H9 (cell line): ENCODE data around the gene VCX3B. TPM values are rescaled to one million over a fixed set of nuclear protein-coding genes. Genes with fewer than 3 reads are reported as not detected.

ENCODE experiments used
- DNase-seq: peaks from one replicate; pipeline ENCODE4 v3.0.0-alpha.2; 2017
- H2AFZ ChIP-seq: one replicate; pipeline ENCODE4 v1.6.1; 2013; ENCODE audit warnings: mild to moderate bottlenecking, low read length, control low read depth, moderate library complexity
- H2AK5ac ChIP-seq: 2 replicates; pipeline ENCODE4 v1.6.1; 2013; ENCODE audit warnings: low read length, control low read depth, mixed read lengths; ENCODE audit not compliant: insufficient read length
- H2BK120ac ChIP-seq: one replicate; pipeline ENCODE4 v1.6.1; 2013; ENCODE audit warnings: low read depth, mild to moderate bottlenecking, low read length, control low read depth, inconsistent platforms; ENCODE audit not compliant: poor library complexity, severe bottlenecking
- H2BK12ac ChIP-seq: 2 replicates; pipeline ENCODE4 v1.6.1; 2013; ENCODE audit warnings: low read length, control low read depth, mixed read lengths, low read depth; ENCODE audit not compliant: insufficient read length
- H2BK15ac ChIP-seq: 2 replicates; pipeline ENCODE4 v1.6.1; 2013; ENCODE audit warnings: low read depth, low read length, control low read depth
- H2BK20ac ChIP-seq: one replicate; pipeline ENCODE4 v1.6.1; 2013; ENCODE audit warnings: low read depth, mild to moderate bottlenecking, low read length, control low read depth, inconsistent platforms; ENCODE audit not compliant: poor library complexity, severe bottlenecking
- H2BK5ac ChIP-seq: 2 replicates; pipeline ENCODE4 v1.6.1; 2013; ENCODE audit warnings: low read length, control low read depth, mixed read lengths; ENCODE audit not compliant: insufficient read length
- H3K14ac ChIP-seq: 2 replicates; pipeline ENCODE4 v1.6.1; 2013; ENCODE audit warnings: low read length, control low read depth; ENCODE audit not compliant: insufficient read depth
- H3K18ac ChIP-seq: 2 replicates; pipeline ENCODE4 v1.6.1; 2013; ENCODE audit warnings: low read depth, mild to moderate bottlenecking, mixed read lengths, low read length, control low read depth; ENCODE audit not compliant: insufficient read length
- H3K23ac ChIP-seq: 2 replicates; pipeline ENCODE4 v1.6.1; 2013; ENCODE audit warnings: low read length, control low read depth, mixed read lengths, low read depth; ENCODE audit not compliant: insufficient read length
- H3K23me2 ChIP-seq: 2 replicates; pipeline ENCODE4 v1.6.1; 2013; ENCODE audit warnings: low read depth, mild to moderate bottlenecking, mixed read lengths, low read length, control low read depth; ENCODE audit not compliant: insufficient read length, poor library complexity, severe bottlenecking
- H3K27ac ChIP-seq: 2 replicates; pipeline ENCODE4 v1.5.1; 2013; ENCODE audit warnings: low read length, control low read depth, mixed read lengths, low read depth; ENCODE audit not compliant: insufficient read length
- H3K27me3 ChIP-seq: 2 replicates; pipeline ENCODE4 v1.6.1; 2013; ENCODE audit warnings: low read length, control low read depth, inconsistent platforms; ENCODE audit not compliant: insufficient read depth
- H3K4ac ChIP-seq: 2 replicates; pipeline ENCODE4 v1.6.1; 2013; ENCODE audit warnings: low read depth, mild to moderate bottlenecking, control low read depth, inconsistent platforms, low read length, moderate library complexity
- H3K4me1 ChIP-seq: 2 replicates; pipeline ENCODE4 v1.6.1; 2013; ENCODE audit warnings: low read length, control low read depth, inconsistent platforms; ENCODE audit not compliant: insufficient read depth
- H3K4me2 ChIP-seq: 2 replicates; pipeline ENCODE4 v1.6.1; 2013; ENCODE audit warnings: low read length, control low read depth, mixed read lengths; ENCODE audit not compliant: insufficient read length, insufficient read depth
- H3K56ac ChIP-seq: 2 replicates; pipeline ENCODE4 v1.6.1; 2013; ENCODE audit warnings: low read depth, mild to moderate bottlenecking, mixed read lengths, low read length, control low read depth; ENCODE audit not compliant: insufficient read length
- H3K79me1 ChIP-seq: 2 replicates; pipeline ENCODE4 v1.6.1; 2013; ENCODE audit warnings: low read depth, mild to moderate bottlenecking, moderate library complexity, low read length, control low read depth, inconsistent platforms; ENCODE audit not compliant: insufficient read depth, poor library complexity, severe bottlenecking
- H3K79me2 ChIP-seq: 2 replicates; pipeline ENCODE4 v1.6.1; 2013; ENCODE audit warnings: low read length, control low read depth, inconsistent platforms; ENCODE audit not compliant: insufficient read depth
- H3K9ac ChIP-seq: 2 replicates; pipeline ENCODE4 v1.6.1; 2013; ENCODE audit warnings: low read length, control low read depth, mixed read lengths; ENCODE audit not compliant: insufficient read length; ENCODE audit errors: extremely low read depth
- H3K9me3 ChIP-seq: one replicate; pipeline ENCODE4 v1.6.1; 2013; ENCODE audit warnings: low read depth, low read length, inconsistent platforms; ENCODE audit not compliant: control insufficient read depth
- H3T11ph ChIP-seq: one replicate; pipeline ENCODE4 v1.6.1; 2013; ENCODE audit warnings: mild to moderate bottlenecking, low read length, control low read depth, inconsistent platforms
- H4K20me1 ChIP-seq: one replicate; pipeline ENCODE4 v1.6.1; 2013; ENCODE audit not compliant: control insufficient read depth, insufficient read length, insufficient read depth
- H4K5ac ChIP-seq: 2 replicates; pipeline ENCODE4 v1.6.1; 2013; ENCODE audit warnings: low read depth, mild to moderate bottlenecking, mixed read lengths, low read length, control low read depth; ENCODE audit not compliant: insufficient read length
- H4K8ac ChIP-seq: replicated peaks from 2 replicates; pipeline ENCODE4 v1.6.1; 2013; ENCODE audit warnings: low read length, control low read depth, mixed read lengths, low read depth; ENCODE audit not compliant: insufficient read length
- H4K91ac ChIP-seq: 2 replicates; pipeline ENCODE4 v1.6.1; 2013; ENCODE audit warnings: low read depth, mild to moderate bottlenecking, moderate library complexity, mixed read lengths, low read length, control low read depth; ENCODE audit not compliant: insufficient read length
- H3K27ac Mint-ChIP-seq, 3 experiments: 2 replicates in 2 of 3; 3 replicates in 1 of 3; pipeline ENCODE4 v1.8.0; 2020 to 2021; ENCODE audit warnings: mixed read lengths in 3 of 3, mild to moderate bottlenecking in 1 of 3, moderate library complexity in 1 of 3
- H3K27me3 Mint-ChIP-seq: 2 replicates; pipeline ENCODE4 v1.8.0; 2021; ENCODE audit warnings: low read depth, mild to moderate bottlenecking, moderate library complexity, mixed read lengths
- H3K36me3 Mint-ChIP-seq, 3 experiments: 2 replicates in 2 of 3; 3 replicates in 1 of 3; pipeline ENCODE4 v1.8.0; 2020 to 2021; ENCODE audit warnings: low read depth in 3 of 3, mixed read lengths in 3 of 3; ENCODE audit not compliant: insufficient read depth in 1 of 3
- H3K4me1 Mint-ChIP-seq, 2 experiments: 2 replicates each; pipeline ENCODE4 v1.8.0; 2020; ENCODE audit warnings: mixed read lengths in 2 of 2
- H3K4me3 Mint-ChIP-seq, 2 experiments: 2 replicates in 1 of 2; 3 replicates in 1 of 2; pipeline ENCODE4 v1.8.0; 2020 to 2021; ENCODE audit warnings: mild to moderate bottlenecking in 2 of 2, mixed read lengths in 2 of 2, moderate library complexity in 1 of 2
- H3K9me3 Mint-ChIP-seq, 2 experiments: 2 replicates in 1 of 2; 3 replicates in 1 of 2; pipeline ENCODE4 v1.8.0; 2020; ENCODE audit warnings: mild to moderate bottlenecking in 2 of 2, mixed read lengths in 2 of 2, moderate library complexity in 1 of 2
- WGBS: extraction: QIAGEN DNeasy Blood & Tissue Kit; methylation state at CpG from one replicate; pipeline ENCODE4 v1.1.7; 2013; ENCODE audit warnings: missing lambda C conversion rate, low lambda C conversion rate, mixed read lengths; ENCODE audit not compliant: insufficient read length; ENCODE audit errors: extremely low coverage; 5-methylcytosine and 5-hydroxymethylcytosine counted together
- total RNA-seq: library from RNA; stranded (reverse); gene quantifications from 2 replicates; pipeline ENCODE4 v1.2.1, GENCODE V29; 2021
- TF ChIP-seq, protein P1 (sequence below): fragments of 200-600 bp; sonication (generic); conservative IDR thresholded peaks from 3 replicates; pipeline ENCODE4 v1.8.0; 2021; ENCODE audit warnings: antibody characterized with exemption, mild to moderate bottlenecking

VCX3B gene
- total RNA-seq, 1 experiment from 2014 or later, result not detected

DNA sequence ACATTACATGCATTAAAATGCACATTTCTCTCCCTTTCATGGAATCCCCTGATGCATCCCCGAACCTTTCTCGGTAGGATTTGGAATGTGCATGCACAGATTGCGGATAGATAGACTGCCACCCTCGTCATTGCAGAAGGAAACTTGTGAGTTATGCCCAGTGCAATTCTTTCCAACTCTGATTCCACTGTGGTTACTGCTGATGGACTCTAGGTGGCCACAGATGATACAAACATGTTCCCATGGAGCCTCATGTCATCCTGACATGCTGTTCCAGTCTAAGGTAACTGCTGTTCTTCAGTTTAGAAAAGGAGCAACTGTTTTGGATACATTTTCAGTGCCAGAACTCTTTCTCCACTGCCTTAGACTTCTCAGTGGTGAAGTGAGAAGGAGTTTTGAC is 9.1 kb upstream of the VCX3B start:
- Histone ChIP-seq H2AFZ (no peak overlapping the region), H2BK120ac (no peak overlapping the region), H3K23me2 (no peaks in the 10 kb centered on the region), H3K4ac (no peak overlapping the region), H4K20me1 (no peaks in the 10 kb centered on the region), H3K9me3 (no peaks in the 10 kb centered on the region), H3K27me3 (no peaks in the 10 kb centered on the region), H3K18ac (no peak overlapping the region), H2BK20ac (no peak overlapping the region), H3K9ac (no peak overlapping the region), H2BK5ac (no peak overlapping the region), H2BK12ac (no peak overlapping the region), H3K27ac (no peak overlapping the region), H3K79me1 (no peaks in the 10 kb centered on the region), H3K4me1 (no peaks in the 10 kb centered on the region), H4K91ac (no peak overlapping the region), H2AK5ac (no peak overlapping the region), H3K4me2 (no peak overlapping the region), H3K79me2 (no peaks in the 10 kb centered on the region), H3K56ac (no peak overlapping the region), H4K8ac (no peak overlapping the region), H2BK15ac (no peak overlapping the region), H3K23ac (no peak overlapping the region), H3K14ac (no peak overlapping the region), H4K5ac (no peak overlapping the region), H3T11ph (no peak overlapping the region)
- H3K9me3 Mint-ChIP-seq, result peaks cover 6 to 11% of the 10 kb centered on the region in 2 experiments; a peak in 4 of 5 replicates
- TF ChIP-seq, protein P1, sequence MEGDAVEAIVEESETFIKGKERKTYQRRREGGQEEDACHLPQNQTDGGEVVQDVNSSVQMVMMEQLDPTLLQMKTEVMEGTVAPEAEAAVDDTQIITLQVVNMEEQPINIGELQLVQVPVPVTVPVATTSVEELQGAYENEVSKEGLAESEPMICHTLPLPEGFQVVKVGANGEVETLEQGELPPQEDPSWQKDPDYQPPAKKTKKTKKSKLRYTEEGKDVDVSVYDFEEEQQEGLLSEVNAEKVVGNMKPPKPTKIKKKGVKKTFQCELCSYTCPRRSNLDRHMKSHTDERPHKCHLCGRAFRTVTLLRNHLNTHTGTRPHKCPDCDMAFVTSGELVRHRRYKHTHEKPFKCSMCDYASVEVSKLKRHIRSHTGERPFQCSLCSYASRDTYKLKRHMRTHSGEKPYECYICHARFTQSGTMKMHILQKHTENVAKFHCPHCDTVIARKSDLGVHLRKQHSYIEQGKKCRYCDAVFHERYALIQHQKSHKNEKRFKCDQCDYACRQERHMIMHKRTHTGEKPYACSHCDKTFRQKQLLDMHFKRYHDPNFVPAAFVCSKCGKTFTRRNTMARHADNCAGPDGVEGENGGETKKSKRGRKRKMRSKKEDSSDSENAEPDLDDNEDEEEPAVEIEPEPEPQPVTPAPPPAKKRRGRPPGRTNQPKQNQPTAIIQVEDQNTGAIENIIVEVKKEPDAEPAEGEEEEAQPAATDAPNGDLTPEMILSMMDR, result peak; percentile 54
- no peak for DNase-seq
- no CpG with 5 or more reads among the region's 4 CpGs for WGBS
- H3K4me1 Mint-ChIP-seq, result peaks cover 0 to 2% of the 10 kb centered on the region in 2 experiments; a peak in 1 of 4 replicates
- no peak overlapping the region for H3K4me3 Mint-ChIP-seq
- H3K36me3 Mint-ChIP-seq, result peaks cover 0 to 11% (median 6%) of the 10 kb centered on the region in 3 experiments; a peak in 4 of 7 replicates
- 0 out of 2 replicates have a peak, but pooled peaks cover 1% of the 10 kb centered on the region for H3K27me3 Mint-ChIP-seq
- H3K27ac Mint-ChIP-seq, result no peak overlapping the region
